GM18861 (cell line): ENCODE results near the gene TBL1XR1.
A peak's percentile ranks its signal among the peaks of the same experiment; 100 is the strongest.
"Not testable (repeated sequence)": the region's sequence is repeated elsewhere in the genome, so short reads cannot be mapped to it uniquely, and the experiment has no call there.

Experiments
- ATAC-seq: cut with Tn5 transposase; IDR thresholded peaks from one replicate; pipeline ENCODE4 v1.9.1; 2021; ENCODE audit not compliant: unreplicated experiment

Gene TBL1XR1

GRCh38 chr3:177144922-177145321, 52.4 kb downstream of the TBL1XR1 start:
- peak; percentile 53 for ATAC-seq

GRCh38 chr3:177141899-177142646, 55.2 kb downstream of the TBL1XR1 start:
- ATAC-seq, result no peak

GRCh38 chr3:177141471-177141870, 55.8 kb downstream of the TBL1XR1 start:
- ATAC-seq, result no peak

- ATAC-seq, result not testable (repeated sequence)
These were observed 58.1 kb downstream of the TBL1XR1 start for GRCh38 chr3:177139220-177139619.

GRCh38 chr3:177137774-177138705, 59.2 kb downstream of the TBL1XR1 start:
- no peak for ATAC-seq

- ATAC-seq, result no peak
These were observed 60.5 kb downstream of the TBL1XR1 start for GRCh38 chr3:177136741-177137140.

- ATAC-seq, result no peak
These were observed 61.3 kb downstream of the TBL1XR1 start for GRCh38 chr3:177135841-177136492.

- no peak for ATAC-seq
These were observed 62.5 kb downstream of the TBL1XR1 start for GRCh38 chr3:177134816-177135210.

- no peak for ATAC-seq
These were observed 63.1 kb downstream of the TBL1XR1 start for GRCh38 chr3:177133860-177134815.

GRCh38 chr3:177131927-177132636, 65.2 kb downstream of the TBL1XR1 start:
- ATAC-seq, result no peak

GRCh38 chr3:177127008-177127407, 70.3 kb downstream of the TBL1XR1 start:
- no peak for ATAC-seq

- no peak for ATAC-seq
These were observed 71.1 kb downstream of the TBL1XR1 start for GRCh38 chr3:177126015-177126773.

GRCh38 chr3:177124882-177125281, 72.4 kb downstream of the TBL1XR1 start:
- ATAC-seq, result no peak

- no peak for ATAC-seq
These were observed 73.5 kb downstream of the TBL1XR1 start for GRCh38 chr3:177123822-177124221.

GRCh38 chr3:177122183-177122856, 75.0 kb downstream of the TBL1XR1 start:
- ATAC-seq, result no peak

GRCh38 chr3:177119829-177120228, 77.5 kb downstream of the TBL1XR1 start:
- no peak for ATAC-seq

- no peak for ATAC-seq
These were observed 83.0 kb downstream of the TBL1XR1 start for GRCh38 chr3:177114253-177114652.

GRCh38 chr3:177111541-177111949, 85.7 kb downstream of the TBL1XR1 start:
- peak; percentile 40 for ATAC-seq
